Measurements from ENCODE around the gene SLC1A7.

The SLC1A7 gene

DNA sequence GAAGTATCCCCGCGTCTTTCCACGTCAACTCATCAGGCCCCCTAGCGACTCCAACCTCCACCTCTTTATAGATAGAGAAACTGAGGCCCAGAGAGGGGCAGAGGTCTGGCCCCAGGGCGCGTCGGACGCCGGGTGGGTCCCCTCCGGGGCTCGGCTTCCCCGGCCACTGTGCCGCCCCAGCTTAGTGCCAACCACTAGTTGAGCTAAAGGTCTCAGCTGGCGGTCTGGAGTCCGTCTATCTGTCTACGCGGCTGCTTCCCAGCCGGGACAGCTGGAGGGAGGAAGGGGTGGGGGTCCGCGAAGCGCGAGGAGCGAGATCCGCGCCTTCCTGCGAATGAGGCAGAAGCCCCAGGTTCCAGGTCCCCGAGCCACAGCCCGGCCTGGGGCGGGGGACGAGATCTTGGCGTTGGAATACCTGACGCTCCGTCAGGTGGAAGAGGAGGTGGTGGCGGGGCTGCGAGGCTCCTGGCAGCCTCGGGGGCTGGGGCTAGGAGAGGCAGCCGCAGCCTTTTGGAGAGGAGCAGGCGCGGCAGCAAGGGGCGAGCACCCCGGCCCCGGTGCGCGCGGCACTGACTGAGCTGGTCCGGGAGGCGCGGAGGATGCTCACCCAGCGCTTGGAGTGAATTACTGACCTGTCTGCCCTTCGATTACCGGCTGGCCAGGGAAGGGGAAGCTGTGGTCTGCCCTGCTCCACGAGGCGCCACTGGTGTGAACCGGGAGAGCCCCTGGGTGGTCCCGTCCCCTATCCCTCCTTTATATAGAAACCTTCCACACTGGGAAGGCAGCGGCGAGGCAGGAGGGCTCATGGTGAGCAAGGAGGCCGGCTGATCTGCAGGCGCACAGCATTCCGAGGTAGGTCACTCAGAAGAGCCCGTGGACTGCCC, 79.5 kb downstream of the SLC1A7 start:
- no peak for DNase-seq (ENCODE audit: low read depth in 2 of 2)

GRCh38 chr1:53061859-53062707, 80.4 kb downstream of the SLC1A7 start, which contains the start of gene PODN:
Gene PODN, plus strand, starts transcription at chr1:53062213. Its CDS starts 7,643 bp downstream, at chr1:53069856.
- no peak for DNase-seq (ENCODE audit: low read depth in 2 of 2)

GRCh38 chr1:53061123-53061858, 81.1 kb downstream of the SLC1A7 start:
- DNase-seq (ENCODE audit: low read depth in 2 of 2), result no peak

DNA sequence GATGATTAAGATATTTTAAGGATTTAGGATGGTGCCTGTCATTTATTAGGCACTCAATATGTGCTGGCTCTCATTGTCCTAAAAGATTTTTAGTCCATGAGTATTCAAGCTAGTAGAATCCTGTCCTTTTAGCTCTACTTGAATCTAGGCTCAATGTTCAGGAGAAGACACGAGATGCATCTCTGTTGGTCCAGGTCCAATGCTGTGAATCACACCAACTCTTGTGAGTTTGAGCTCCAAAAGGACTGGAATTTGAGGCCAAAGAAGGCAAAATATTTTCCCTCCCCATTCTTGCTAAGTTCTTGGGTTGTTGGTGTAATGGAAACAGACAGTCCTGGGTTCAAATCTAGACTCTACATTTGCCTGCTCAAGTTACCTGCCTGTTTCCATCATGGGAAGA, 81.9 kb downstream of the SLC1A7 start:
- DNase-seq (ENCODE audit: low read depth in 2 of 2), result peak; percentile 60 to 64

GRCh38 chr1:53057127-53057526, 85.3 kb downstream of the SLC1A7 start:
- DNase-seq (ENCODE audit: low read depth in 2 of 2), result peak in 1 of 2 experiments; percentile 42

GRCh38 chr1:53051676-53052075, 90.8 kb downstream of the SLC1A7 start:
- no peak for DNase-seq (ENCODE audit: low read depth in 2 of 2)

- DNase-seq (ENCODE audit: low read depth in 2 of 2), result no peak
Observed at GRCh38 chr1:53050310-53050709, 92.1 kb downstream of the SLC1A7 start.

GRCh38 chr1:53049574-53049967, 92.9 kb downstream of the SLC1A7 start:
- DNase-seq (ENCODE audit: low read depth in 2 of 2), result no peak

- no peak for DNase-seq (ENCODE audit: low read depth in 2 of 2)
Observed at GRCh38 chr1:53048960-53049573, 93.4 kb downstream of the SLC1A7 start.

DNA sequence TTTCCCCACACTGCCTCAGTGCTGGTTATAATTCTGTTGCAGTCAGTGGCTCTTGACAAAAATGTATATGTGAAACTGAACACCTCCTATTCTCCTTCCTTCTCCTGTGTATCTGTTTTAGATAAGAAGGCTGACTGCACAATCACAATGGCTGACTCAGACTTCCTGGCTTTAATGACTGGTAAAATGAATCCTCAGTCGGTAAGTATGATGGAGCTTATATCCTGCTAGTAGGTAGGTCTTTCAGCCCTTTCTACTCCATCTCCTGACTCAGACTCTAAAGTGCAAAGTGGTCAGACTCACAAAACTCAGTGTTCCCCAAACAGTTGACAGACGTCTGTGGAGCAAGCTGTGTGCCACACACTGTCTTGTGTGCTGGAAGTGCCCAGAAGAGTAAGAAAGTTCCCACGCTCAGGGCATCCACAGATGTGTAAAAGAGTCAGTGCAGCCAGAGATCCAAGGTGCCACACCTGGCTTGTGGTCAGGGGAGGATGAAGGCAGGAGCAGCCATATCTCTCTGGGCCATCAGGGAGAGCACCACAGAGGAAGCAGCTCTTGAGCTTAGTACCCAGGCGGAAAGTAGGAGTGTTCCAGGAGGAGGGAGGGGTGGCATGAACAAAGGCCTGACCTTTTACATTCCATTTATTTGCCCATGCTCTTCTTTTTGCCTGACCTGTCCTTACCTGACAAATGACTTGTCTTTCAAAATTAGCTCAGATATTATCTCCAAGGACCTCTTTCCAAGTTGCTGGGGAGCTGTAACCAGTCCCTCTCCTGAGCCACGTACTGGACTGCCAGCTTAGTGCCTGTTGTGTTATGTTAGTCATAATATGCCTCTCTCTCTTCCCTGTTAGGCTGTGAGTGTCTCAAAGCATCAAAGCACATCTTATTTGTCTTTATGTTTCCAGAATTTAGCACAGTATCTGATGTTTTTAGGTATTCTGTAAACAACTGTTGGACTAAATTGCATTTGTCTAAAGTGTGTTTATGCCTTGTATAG, 94.4 kb downstream of the SLC1A7 start:
- DNase-seq (ENCODE audit: low read depth in 2 of 2), result no peak

GRCh38 chr1:53046930-53047329, 95.5 kb downstream of the SLC1A7 start:
- no peak for DNase-seq (ENCODE audit: low read depth in 2 of 2)

GRCh38 chr1:53044926-53045325, 97.5 kb downstream of the SLC1A7 start:
- DNase-seq (ENCODE audit: low read depth in 2 of 2), result no peak

DNA sequence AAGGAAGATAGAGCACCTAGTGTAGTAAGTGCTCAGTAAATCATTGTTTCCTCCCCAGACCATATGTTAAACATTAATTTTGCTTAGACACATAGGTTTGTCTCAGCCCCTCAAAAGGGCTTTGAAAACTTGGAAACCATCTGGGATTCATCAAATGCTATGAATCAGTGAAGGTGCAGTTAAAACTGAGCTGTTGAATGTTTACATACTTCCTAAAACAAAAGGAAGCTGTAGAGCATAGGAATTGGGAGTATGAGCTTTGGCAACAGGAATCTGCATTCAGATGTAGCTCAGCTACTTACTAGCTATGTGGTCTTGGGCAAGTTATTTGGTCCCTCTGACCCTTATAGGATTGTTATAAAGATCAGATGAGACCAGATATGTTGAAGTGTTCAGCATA, 99.2 kb downstream of the SLC1A7 start:
- DNase-seq (ENCODE audit: low read depth in 2 of 2), result peak; percentile 82 to 83

DNA sequence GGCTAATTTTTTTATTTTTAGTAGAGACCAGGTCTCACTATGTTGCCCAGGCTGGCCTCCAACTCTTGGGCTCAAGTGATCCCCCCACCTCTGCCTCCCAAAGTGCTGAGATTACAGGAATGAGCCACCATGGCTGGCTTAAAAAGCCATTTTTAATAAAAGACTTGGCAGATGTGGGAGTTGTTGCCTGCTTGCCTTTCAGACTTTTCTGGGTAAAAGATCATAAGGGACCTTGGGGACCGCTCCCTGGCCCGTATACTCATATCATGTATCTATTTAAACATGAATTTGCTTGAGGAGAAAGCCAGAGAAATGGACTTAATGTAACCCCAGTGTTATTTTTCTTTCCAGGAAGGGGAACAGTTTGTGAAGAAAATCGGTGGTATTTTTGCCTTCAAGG, 103.9 kb downstream of the SLC1A7 start:
- no peak for DNase-seq (ENCODE audit: low read depth in 2 of 2)

Data from fibroblast of skin of left biceps (primary cell).